ENCODE measurements around the gene DNAJC30. TPM values are rescaled to one million over a fixed set of nuclear protein-coding genes. Genes with fewer than 3 reads are reported as not detected.

Gene DNAJC30
- total and polyA plus RNA-seq, 2 of the 8 experiments (the other 6 are each of a cell fraction or from before 2014, with no cell fraction given): 6.1 to 6.3 TPM

DNA sequence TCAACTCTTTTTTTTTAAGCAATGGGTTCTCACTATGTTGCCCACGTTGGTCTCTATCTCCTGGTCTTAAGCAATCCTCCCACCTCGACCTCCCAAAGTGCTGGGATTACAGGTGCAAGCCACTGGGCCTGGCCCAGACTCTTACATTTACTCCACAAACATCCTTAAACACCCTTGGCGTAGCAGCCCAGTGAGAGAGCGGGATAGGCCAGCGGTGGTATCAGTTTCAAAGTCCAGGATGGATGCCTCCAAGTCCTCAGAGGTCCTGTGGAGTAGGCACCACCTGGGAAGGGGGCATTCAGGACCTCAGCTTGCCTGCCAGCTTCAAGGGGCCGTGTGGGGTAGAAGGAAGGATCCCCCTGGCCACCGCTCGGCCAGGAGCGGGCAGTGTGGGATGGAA lies 33.7 kb downstream of the DNAJC30 start:
- Histone ChIP-seq H2BK20ac (ENCODE audit: low read length) (no peak overlapping the region), H3K9ac (replicated peaks in 1 of 4; ENCODE audit: extremely low read depth in 1 of 4, low read depth in 3 of 4, low read length in 3 of 4) (no peak overlapping the region), H3K9me3 (ENCODE audit: insufficient read depth in 2 of 2, low read depth in 1 of 2, low read length in 1 of 2) (no peaks in the 10 kb centered on the region), H4K20me1 (replicated peaks in 1 of 2; ENCODE audit: control insufficient read depth in 1 of 2, insufficient read depth in 2 of 2, low read length in 2 of 2) (no peaks in the 10 kb centered on the region), H3K23me2 (ENCODE audit: low read depth, low read length) (peaks cover 8% of the 10 kb centered on the region; the same call in 1 of the 2 replicates), H3K14ac (ENCODE audit: insufficient read length) (no peak overlapping the region), H2AFZ (ENCODE audit: low read length) (no peak overlapping the region), H3K4ac (replicated peaks; ENCODE audit: insufficient read length, low read depth, low read length) (no peak overlapping the region), H4K91ac (replicated peaks; ENCODE audit: insufficient read length, low read length) (no peak overlapping the region), H3K27me3 (replicated peaks in 1 of 4; ENCODE audit: control insufficient read depth in 3 of 4, extremely low read depth in 1 of 4, insufficient read depth in 3 of 4, low read length in 3 of 4) (peaks cover 0 to 30% (median 25%) of the 10 kb centered on the region in 4 experiments; a peak in 6 of 7 replicates), H3K4me1 (replicated peaks in 1 of 4; ENCODE audit: control insufficient read depth in 3 of 4, insufficient read depth in 4 of 4, low read length in 3 of 4) (peaks cover 0 to 14% (median 7%) of the 10 kb centered on the region in 4 experiments; a peak in 6 of 7 replicates), H2BK12ac (ENCODE audit: low read depth, low read length) (peak overlapping the region; percentile 60; the same call in 1 of the 2 replicates), H3K36me3 (ENCODE audit: control insufficient read depth in 2 of 4, insufficient read depth in 4 of 4, low read length in 3 of 4) (no peaks in the 10 kb centered on the region), H3K18ac (ENCODE audit: extremely low read depth, low read length) (no peak overlapping the region), H3K56ac (replicated peaks; ENCODE audit: insufficient read length, low read depth, low read length) (no peak overlapping the region), H2BK15ac (ENCODE audit: low read length) (no peak overlapping the region), H4K5ac (ENCODE audit: insufficient read length, low read depth, low read length) (no peak overlapping the region), H4K8ac (ENCODE audit: extremely low read depth, insufficient read depth, low read length) (no peak overlapping the region; the same call in 1 of the 2 replicates), H3K23ac (ENCODE audit: insufficient read length) (no peak overlapping the region), H3K27ac (ENCODE audit: low read depth, low read length) (no peak overlapping the region), H3K4me3 (ENCODE audit: extremely low read depth in 1 of 4, insufficient read depth in 2 of 4, low read depth in 3 of 4, low read length in 4 of 4) (no peak overlapping the region), H3K79me1 (ENCODE audit: low read depth, low read length) (no peaks in the 10 kb centered on the region), H2AK5ac (ENCODE audit: low read depth, low read length) (no peak overlapping the region), H2BK5ac (ENCODE audit: low read depth, low read length) (no peak overlapping the region), H2BK120ac (replicated peaks; ENCODE audit: low read depth, low read length) (no peak overlapping the region), H3K4me2 (ENCODE audit: insufficient read depth in 1 of 2, low read depth in 2 of 2, low read length in 2 of 2) (no peak overlapping the region), H3K79me2 (ENCODE audit: control insufficient read depth in 1 of 2, insufficient read depth in 2 of 2, low read length in 2 of 2) (no peaks in the 10 kb centered on the region)
- WGBS, 2 experiments (ENCODE audit: extremely low coverage in 1 of 2, insufficient coverage in 1 of 2, insufficient read length in 1 of 2, insufficient replicate concordance in 2 of 2, low coverage in 1 of 2, low lambda C conversion rate in 2 of 2, missing lambda C conversion rate in 1 of 2): 66% methylated on average over 9 of the region's 9 CpGs; no CpG with 5 or more reads in 1 of the 2 experiments
- FAIRE-seq: no peak
- POLR2A ChIA-PET (ENCODE audit: partially characterized antibody): no interaction called here
- TF ChIP-seq SAP30 (IDR thresholded peaks at IDR 0.05; ENCODE audit: insufficient read depth, insufficient replicate concordance, low read length): no peak
- TF ChIP-seq, protein P1, sequence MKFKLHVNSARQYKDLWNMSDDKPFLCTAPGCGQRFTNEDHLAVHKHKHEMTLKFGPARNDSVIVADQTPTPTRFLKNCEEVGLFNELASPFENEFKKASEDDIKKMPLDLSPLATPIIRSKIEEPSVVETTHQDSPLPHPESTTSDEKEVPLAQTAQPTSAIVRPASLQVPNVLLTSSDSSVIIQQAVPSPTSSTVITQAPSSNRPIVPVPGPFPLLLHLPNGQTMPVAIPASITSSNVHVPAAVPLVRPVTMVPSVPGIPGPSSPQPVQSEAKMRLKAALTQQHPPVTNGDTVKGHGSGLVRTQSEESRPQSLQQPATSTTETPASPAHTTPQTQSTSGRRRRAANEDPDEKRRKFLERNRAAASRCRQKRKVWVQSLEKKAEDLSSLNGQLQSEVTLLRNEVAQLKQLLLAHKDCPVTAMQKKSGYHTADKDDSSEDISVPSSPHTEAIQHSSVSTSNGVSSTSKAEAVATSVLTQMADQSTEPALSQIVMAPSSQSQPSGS (IDR thresholded peaks at IDR 0.05; ENCODE audit: low read length): no peak
- TF ChIP-seq HDAC2 (IDR thresholded peaks at IDR 0.05; ENCODE audit: borderline replicate concordance in 1 of 2, low read depth in 2 of 2, low read length in 2 of 2): no peak
- TF ChIP-seq JUND (IDR thresholded peaks at IDR 0.05; ENCODE audit: low read length): no peak
- TF ChIP-seq CHD2 (IDR thresholded peaks at IDR 0.05; ENCODE audit: low read length): no peak
- no peak for TF ChIP-seq EP300 (IDR thresholded peaks at IDR 0.05; ENCODE audit: borderline replicate concordance in 1 of 2, low read depth in 2 of 2, low read length in 2 of 2)
- TF ChIP-seq RFX5 (IDR thresholded peaks at IDR 0.05; ENCODE audit: borderline replicate concordance, low read depth, low read length): no peak
- no peak for TF ChIP-seq SRF (IDR thresholded peaks at IDR 0.05; ENCODE audit: low read depth, low read length)
- TF ChIP-seq RBBP5 (IDR thresholded peaks at IDR 0.05; ENCODE audit: borderline replicate concordance, low read depth, low read length): no peak
- DNase-seq (ENCODE audit: low read depth in 1 of 2, low spot score in 2 of 2): no peak
- CTCF ChIA-PET (ENCODE audit: partially characterized antibody): interaction anchor here (0.8 to 1.1 kb wide), 3 partner anchors 8 to 76 kb away, joined by 3 read pairs; no protein-coding TSS in a partner anchor
